Urothelium cell line (cell line): Measurements from ENCODE around the gene C12orf54.
"Not testable (repeated sequence)": the region's sequence is repeated elsewhere in the genome, so short reads cannot be mapped to it uniquely, and the experiment has no call there.

Source experiments
- DNase-seq: peaks from one replicate; pipeline ENCODE4 v3.0.0; 2011; ENCODE audit warnings: low spot score, mixed read lengths
- FAIRE-seq: peaks from 2 replicates; lab custom pipeline; 2011; peaks lifted over from hg19 to GRCh38; lab: Jason Lieb, UNC

C12orf54 gene

DNA sequence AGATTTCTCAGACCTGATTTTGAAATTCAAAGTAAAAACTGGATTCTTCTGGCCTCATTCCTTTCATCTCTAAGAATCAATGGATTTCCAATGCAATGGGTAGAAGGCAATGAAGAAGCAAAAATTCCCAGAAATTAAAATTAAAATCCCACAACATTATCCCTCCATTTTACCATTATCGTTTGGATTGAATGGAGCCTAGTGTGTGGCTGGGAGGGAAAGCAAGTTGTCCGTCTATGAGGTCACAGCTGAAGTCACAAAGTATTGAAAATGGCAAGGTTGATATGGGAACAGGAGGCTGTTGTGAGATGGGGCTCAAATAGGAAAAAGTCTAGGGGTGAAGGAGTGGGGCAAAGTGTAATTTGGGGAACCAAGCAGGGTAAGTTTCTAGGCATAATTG, at the start of gene C12orf54:
TSS of gene C12orf54 (plus strand) at position 301 of the 400 bp plus-strand sequence. CDS start 799 bp downstream, outside the sequence.
- DNase-seq = no peak
- no peak for FAIRE-seq

DNA sequence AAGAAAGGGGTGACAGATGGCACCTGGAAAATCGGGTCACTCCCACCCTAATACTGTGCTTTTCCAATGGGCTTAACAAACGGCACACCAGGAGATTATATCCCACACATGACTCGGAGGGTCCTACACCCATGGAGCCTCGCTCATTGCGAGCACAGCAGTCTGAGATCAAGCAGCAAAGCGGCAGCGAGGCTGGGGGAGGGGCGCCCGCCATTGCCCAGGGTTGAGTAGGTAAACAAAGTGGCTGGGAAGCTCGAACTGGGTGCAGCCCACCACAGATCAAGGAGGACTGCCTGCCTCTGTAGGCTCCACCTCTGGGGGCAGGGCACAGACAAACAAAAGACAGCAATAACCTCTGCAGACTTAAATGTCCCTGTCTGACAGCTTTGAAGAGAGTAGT, 48.3 kb upstream of the C12orf54 start:
- not testable (repeated sequence) for FAIRE-seq

DNA sequence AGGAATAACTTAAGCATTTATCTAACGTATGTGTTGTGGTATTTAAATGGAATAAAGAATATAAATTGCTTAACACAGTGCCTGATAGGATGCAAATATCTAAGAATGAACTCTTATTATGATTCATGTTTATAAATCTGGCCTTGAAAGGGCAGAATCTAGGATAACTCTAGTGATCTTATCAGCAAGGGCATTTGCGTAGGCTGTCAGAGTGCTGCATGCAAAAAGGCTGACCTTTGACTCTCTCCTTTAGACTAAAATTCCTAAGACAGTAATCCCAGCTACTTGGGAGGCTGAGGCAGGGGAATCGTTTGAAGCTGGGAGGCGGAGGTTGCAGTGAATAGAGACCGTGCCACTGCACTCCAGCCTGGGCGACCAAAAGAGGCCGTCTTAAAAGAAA, 41.2 kb upstream of the C12orf54 start:
- FAIRE-seq (no peak), DNase-seq (no peak)

More for the DNA sequence above, 48.3 kb upstream of the C12orf54 start:
- DNase-seq = not testable (repeated sequence)

DNA sequence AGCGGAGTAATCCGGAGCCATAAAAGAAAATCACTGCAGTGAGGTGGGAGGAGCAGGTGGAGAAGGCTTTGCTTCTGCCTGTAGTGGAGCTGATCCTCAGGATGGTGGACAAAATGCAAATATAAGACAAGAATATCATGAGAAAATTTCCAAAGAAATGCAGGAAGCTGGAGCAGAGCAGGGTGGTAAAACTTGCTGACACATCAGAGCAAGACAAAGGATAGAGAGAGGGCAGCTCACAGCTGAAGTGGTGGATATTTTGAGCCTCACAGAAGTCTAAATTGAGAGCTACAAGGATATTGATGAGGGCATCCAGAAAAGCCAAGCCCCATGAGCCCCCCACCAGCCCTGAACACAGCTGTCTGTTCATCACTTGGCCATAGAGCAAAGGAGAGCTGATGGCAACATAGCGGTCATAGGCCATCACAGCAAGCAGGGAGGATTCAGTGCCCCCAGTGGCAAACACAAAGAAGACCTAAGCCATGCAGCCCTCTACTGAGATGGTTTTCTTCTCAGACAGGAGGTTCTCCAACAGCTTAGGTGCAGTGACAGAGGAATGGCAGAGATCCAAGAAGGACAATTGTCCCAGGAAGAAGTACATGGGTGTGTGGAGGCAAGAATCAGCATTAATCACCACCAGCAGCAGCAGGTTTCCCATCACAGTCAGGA, 40.0 kb upstream of the C12orf54 start:
- DNase-seq = no peak
- FAIRE-seq = no peak

DNA sequence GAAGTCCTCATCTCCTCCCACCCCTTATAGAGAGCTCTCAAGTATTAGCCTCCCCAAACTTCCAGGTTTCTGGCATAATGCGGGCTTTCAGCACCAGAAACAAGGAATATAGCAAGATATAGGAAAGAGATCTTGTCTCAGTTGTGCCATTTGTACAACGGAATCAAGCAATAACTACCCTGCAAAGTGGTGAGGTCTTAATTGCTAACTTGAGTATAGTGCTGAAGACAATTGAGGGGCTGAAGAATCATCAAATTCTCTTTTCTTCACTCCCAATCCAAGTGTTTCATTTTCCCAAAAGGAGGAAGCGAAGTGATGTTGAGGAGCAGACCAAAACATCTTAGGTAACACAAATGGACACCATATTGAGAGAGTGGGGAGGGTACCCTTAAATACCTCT, 36.8 kb upstream of the C12orf54 start:
- FAIRE-seq (no peak), DNase-seq (no peak)

DNA sequence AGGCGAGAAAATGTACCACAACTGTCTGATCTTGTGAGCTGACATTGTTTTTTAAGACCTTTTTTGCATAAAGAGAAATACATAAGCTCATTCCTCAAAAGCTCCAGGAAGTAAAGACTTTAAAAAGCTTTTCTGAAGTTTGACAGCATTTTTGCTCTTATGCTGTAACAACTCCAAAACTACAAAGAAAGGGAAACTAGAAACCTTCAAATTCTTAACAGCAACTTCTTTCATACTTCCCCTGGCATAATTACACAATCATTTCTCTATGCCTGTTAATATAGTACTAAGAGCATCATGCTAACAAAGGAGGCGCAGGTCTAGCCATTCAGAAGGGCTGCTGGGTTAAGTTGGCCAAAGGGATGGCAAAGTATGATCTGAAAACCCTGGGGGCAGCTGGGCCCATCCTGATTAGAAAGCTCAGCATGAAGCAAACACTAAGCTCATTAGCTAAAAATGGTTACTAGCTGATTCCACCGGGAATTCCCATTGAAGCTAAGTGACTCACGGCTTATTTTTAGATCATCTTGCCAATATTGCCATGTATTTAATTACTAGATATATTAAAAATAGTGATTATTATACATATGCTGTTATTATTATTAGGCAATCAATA, 36.0 kb upstream of the C12orf54 start:
- no peak for DNase-seq
- no peak for FAIRE-seq

DNA sequence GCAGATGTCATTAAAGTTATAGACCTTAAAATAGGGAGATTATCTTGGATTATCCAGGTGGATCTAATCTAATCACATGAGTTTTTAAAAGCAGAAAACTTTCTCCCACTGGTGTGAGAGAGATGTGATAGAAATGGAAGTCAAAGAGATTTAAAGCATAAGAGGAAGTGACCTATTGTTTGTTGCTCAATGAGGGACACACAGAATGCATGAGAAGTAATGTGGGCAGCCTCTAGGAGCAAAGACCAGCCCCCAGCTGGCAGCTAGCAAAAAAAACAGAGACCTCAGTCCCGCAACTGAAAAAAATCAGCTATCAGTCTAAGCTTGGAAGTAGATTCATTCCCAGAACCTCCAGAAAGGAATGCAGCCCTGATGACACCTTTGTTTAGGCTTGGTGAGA, 34.5 kb upstream of the C12orf54 start:
- FAIRE-seq (no peak), DNase-seq (no peak)

DNA sequence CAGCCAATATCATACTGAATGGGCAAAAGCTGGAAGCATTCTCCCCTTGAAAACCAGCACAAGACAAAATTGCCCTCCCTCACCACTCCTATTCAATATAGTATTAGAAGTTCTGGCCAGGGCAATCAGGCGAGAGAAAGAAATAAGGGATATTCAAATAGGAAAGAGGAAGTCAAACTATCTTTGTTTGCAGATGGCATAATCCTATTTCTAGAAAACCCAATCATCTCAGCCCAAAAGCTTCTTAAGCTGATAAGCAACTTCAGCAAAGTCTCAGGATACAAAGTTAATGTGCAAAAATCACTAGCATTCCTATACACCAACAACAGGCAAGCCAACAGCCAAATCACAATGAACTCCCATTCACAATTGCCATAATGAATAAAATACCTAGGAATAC, 30.9 kb upstream of the C12orf54 start:
- DNase-seq (no peak), FAIRE-seq (no peak)

DNA sequence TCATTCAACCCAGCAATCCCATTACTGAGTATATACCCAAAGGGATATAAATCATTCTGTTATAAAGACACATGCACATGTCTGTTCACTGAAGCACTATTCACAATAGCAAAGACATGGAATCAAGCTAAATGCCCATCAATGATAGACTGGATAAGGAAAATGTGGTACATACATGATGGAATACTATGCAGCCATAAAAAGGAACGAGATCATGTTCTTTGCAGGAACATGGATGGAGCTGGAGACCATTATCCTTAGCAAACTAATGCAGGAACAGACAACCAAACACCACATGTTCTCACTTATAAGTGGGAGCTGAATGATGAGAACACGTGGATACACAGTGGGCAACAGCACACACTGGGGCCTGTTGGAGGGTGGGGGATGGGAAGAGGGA, 29.3 kb upstream of the C12orf54 start:
- not testable (repeated sequence) for FAIRE-seq, DNase-seq

DNA sequence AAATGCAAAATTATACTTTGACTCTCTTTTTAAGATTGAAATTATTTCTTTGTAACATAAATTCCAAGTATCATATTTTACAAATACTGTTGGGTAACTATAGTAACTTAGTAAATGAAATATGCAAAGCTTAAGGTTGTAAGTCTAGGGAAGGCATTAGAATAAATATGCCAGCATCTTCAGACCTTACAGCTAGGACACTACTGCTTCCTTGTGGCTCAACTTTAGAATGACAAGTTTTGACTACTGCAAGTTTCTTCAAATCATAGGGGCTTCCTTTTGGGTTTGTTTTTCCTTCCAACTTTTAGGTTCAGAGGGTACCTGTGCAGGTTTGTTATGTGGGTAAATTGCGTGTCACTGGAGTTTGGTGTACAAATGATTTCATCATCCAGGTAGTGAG, 27.6 kb upstream of the C12orf54 start:
- DNase-seq (peak; percentile 26), FAIRE-seq (no peak)

DNA sequence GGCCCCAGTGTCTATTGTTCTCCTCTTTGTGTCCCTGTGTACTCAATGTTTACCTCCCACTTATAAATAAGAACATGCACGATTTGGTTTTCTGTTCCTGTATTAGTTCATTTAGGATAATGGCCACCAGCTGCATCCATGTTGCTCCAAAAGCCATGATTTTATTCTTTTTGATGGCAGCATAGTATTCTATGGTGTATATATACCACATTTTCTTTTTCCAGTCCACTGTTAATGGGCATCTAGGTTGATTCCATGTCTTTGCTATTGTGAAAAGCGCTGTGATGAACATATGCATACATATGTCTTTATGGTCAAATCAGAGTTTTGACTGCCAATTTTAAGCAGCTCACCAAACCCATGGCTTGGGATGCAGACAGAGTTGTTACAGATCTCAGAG, 27.2 kb upstream of the C12orf54 start:
- DNase-seq (no peak), FAIRE-seq (no peak)

DNA sequence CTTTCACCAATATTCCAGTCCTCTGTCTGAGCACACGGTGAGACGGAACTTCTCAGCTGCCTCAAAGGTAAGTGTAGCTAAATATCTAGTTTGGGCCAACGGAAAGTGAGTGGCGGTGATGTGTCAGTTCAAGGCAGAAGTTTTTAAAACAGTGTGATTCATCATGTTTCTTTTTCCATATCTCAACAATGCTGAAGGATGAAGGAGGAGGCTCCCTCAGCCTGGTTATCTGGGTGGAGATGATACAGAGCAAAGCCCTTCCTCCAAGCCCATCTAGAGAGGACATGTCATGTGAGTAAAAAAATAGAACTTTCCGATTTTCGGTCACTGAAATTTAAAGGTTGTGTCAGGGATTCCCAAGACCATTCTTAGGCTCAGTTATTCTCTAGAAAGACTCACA, 23.0 kb upstream of the C12orf54 start:
- no peak for FAIRE-seq
- DNase-seq = no peak

DNA sequence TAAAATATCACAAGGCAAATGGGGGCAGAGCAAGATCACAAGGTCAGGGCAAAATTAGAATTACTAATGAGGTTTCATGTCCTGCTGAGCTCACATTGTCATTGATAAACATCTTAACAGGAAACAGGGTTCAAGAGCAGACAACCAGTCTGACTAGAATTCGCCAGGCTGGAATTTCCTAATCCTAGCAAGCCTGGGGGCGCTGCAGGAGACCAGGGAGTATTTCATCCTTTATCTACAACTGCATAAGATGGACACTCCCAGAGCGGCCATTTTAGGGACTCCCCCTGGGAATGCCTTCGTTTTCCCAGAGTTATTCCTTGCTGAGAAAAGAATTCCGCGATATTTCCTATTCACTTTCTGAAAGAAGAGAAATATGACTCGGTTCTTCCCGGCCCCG, 13.3 kb upstream of the C12orf54 start:
- not testable (repeated sequence) for FAIRE-seq

DNA sequence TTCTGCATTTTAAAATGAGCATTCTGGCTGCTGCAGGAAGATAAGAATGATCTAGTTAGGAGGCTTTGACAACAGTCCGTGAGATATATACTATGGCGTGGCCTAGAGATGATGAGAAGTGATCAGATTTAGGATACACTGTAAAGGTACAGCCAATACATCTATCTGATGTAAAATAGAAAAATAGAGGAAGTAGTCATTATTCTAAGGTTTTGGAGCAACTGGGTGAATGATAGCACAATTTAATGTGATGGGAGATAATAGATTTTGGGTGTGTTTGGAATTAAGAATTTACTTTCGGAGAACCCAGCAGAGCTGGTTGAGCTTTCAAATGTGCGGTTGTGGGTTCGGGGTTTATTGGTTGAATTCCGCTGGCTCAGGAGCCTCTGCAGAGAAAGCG, 10.0 kb upstream of the C12orf54 start, which contains the start of gene ANP32D:
TSS of gene ANP32D (plus strand) at position 301 of the 400 bp plus-strand sequence. CDS start 106 bp downstream, outside the sequence.
- no peak for DNase-seq
- no peak for FAIRE-seq

More for the DNA sequence above, 13.3 kb upstream of the C12orf54 start:
- not testable (repeated sequence) for DNase-seq

DNA sequence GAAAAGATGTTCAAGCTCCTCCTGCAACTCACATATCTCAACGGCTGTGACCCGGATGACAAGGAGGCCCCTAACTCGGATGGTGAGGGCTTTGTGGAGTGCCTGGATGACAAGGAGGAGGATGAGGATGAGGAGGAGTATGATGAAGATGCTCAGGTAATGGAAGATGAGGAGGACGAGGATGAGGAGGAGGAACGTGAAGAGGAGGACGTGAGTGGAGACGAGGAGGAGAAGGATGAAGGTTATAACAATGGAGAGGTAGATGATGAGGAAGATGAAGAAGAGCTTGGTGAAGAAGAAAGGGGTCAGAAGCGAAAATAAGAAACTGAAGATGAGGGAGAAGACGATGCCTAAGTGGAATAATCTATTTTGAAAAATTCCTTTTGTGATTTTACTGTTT, 9.2 kb upstream of the C12orf54 start:
- FAIRE-seq = no peak
- no peak for DNase-seq

DNA sequence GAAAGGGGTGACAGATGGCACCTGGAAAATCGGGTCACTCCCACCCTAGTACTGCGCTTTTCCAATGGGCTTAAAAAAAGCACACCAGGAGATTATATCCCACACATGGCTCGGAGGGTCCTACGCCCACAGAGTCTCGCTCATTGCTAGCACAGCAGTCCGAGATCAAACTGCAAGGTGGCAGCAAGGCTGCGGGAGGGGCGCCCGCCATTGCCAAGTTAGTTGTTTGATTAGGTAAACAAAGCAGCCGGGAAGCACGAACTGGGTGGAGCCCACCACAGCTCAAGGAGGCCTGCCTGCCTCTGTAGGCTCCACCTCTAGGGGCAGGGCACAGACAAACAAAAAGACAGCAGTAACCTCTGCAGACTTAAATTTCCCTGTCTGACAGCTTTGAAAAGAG, 7.8 kb upstream of the C12orf54 start:
- DNase-seq, FAIRE-seq: not testable (repeated sequence)

DNA sequence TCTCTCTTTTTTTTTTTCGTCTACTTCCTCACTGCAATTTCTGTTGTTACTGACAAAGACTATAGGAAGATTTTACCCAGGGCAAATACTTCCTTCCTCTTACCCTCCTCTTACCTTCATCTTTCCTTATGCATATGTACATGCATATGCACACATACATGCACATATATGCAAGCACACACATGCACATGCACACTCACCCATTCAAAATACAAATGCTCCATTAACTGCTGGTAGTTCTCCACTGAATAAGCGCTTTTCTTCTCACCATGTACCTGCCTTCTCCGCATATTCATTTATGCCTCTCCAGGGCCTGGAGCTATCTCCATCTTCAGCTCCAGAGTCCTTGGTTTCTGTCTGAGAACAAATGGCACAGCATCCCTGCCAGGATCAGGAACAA, 632 bp downstream of the C12orf54 start:
- FAIRE-seq (no peak), DNase-seq (no peak)

DNA sequence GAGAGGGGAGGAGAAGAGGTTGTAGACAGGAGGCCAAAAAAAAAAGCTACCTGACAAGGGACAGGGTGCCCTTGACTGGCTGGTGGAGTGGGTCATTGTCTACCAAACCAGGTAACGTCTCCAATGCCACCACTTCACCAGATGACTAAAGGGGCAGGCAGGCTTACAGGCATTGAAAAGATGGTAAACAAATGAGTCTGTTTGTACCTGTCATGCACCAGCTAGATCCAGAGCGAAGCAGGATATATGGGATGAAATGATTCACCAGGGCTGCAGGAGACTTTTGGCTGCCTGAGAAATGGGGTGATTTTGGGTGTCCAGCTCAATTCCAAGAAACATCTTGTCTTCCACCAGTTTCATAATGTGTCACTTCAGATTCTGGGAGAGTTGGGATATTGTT, 4.0 kb downstream of the C12orf54 start:
- FAIRE-seq (no peak), DNase-seq (no peak)

DNA sequence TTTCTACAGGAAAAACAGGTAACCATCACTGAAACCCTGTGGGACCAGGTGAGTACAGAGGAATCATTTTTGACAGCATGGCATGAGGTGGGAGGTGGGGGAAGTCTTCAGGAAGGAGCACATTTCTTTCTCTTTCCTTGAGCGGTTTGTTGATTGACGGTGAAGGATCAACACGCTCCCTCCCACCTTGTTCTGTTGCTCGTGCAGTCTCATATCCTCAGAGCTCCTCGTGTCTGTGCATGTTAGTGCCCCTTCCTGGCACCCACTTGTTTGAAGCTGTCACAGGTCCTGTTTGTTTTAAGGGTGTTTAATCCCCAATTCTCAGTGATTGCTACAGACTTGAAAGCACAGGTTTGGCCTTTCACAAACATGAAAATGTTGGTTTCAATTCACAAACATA, 4.4 kb downstream of the C12orf54 start:
- DNase-seq (no peak), FAIRE-seq (no peak)

DNA sequence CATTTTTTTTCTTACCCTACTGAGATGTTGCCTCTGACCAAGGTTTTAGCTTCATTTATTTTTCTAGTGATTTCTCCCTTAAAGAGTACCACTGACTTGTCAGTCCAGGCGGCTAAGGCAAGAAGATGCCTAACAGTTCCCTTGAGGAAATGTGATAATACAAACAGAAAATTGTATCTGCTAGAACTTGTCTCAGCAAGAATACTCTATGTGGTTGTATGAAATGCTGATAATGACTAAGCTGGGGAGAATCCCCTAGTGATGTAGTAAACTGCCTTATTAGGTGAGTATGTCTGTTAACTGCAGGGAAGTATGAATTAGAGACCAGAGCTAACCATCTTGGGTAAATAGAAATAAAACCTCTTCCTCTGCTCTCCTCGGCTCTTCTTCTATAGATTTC, 6.7 kb downstream of the C12orf54 start:
- FAIRE-seq (no peak), DNase-seq (no peak)

DNA sequence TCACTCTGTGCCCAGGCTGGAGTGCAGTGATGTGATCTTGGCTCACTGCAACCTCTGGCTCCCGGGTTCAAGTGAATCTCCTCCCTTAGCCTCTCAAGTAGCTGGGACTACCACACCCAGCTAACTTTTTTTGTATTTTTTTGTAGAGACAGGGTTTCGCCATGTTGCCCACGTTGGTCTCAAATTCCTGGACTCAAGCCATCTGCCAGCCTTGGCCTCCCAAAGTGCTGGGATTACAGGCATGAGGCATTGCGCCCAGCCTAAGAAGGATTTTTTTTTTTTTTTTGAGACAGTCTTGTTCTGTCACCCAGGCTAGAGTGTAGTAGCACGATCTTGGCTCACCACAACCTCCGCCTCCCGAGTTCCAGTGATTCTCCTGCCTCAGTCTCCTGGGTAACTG, 7.2 kb downstream of the C12orf54 start:
- DNase-seq, FAIRE-seq: not testable (repeated sequence)

DNA sequence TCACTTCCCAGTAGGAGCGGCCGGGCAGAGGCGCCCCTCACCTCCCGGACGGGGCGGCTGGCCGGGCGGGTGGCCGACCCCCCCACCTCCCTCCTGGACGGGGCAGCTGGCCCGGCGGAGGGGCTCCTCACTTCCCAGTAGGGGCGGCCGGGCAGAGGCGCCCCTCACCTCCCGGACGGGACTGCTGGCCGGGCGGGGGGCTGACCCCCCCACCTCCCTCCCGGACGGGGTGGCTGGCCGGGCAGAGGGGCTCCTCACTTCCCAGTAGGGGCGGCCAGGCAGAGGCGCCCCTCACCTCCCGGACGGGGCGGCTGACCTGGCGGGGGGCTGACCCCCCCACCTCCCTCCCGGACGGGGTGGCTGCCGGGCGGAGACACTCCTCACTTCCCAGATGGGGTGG, 18.0 kb downstream of the C12orf54 start:
- FAIRE-seq, DNase-seq: not testable (repeated sequence)
